GM12891 (cell line): ENCODE measurements around the gene CRYZL1.
"Not testable (repeated sequence)": the region's sequence is repeated elsewhere in the genome, so short reads cannot be mapped to it uniquely, and the experiment has no call there.

Experiments
- DNase-seq: peaks from one replicate; pipeline ENCODE4 v3.0.0; 2011; ENCODE audit warnings: low spot score; ENCODE audit not compliant: insufficient read length
- FAIRE-seq: peaks from 2 replicates; lab custom pipeline; 2011; peaks lifted over from hg19 to GRCh38; lab: Jason Lieb, UNC
- PAX5 ChIP-seq: IDR thresholded peaks from 2 replicates; pipeline ENCODE4 v1.6.1; 2011; ENCODE audit warnings: low read length, moderate library complexity, mild to moderate bottlenecking; ENCODE audit not compliant: insufficient read depth, severe bottlenecking
- POLR2A ChIP-seq: IDR thresholded peaks from 2 replicates; pipeline ENCODE4 v1.6.1; 2011; ENCODE audit warnings: low read depth, low read length, control low read depth
- POLR2AphosphoS5 ChIP-seq: IDR thresholded peaks from 2 replicates; pipeline ENCODE4 v1.6.1; 2011; ENCODE audit warnings: low read depth, low read length, control low read depth
- POU2F2 ChIP-seq: IDR thresholded peaks from 2 replicates; pipeline ENCODE4 v1.6.1; 2011; ENCODE audit warnings: low read depth, mild to moderate bottlenecking, control low read depth, low read length, moderate library complexity
- SPI1 ChIP-seq: IDR thresholded peaks from 2 replicates; pipeline ENCODE4 v1.6.1; 2011; ENCODE audit warnings: low read depth, low read length, control low read depth
- TAF1 ChIP-seq: IDR thresholded peaks from 2 replicates; pipeline ENCODE4 v1.6.1; 2011; ENCODE audit warnings: low read depth, low read length, control low read depth

Gene CRYZL1

GRCh38 chr21:33640697-33641351, 717 bp downstream of the CRYZL1 start:
- no peak for FAIRE-seq
- TF ChIP-seq PAX5: no peak
- TF ChIP-seq POLR2A: no peak

GRCh38 chr21:33634254-33634653, 7.3 kb downstream of the CRYZL1 start:
- FAIRE-seq (no peak), DNase-seq (no peak)
- TF ChIP-seq TAF1 (no peak), SPI1 (no peak), POLR2AphosphoS5 (no peak), POLR2A (no peak), PAX5 (no peak), POU2F2 (no peak)

More at GRCh38 chr21:33640697-33641351, 717 bp downstream of the CRYZL1 start:
- no peak for DNase-seq

GRCh38 chr21:33626151-33626550, 15.4 kb downstream of the CRYZL1 start:
- not testable (repeated sequence) for FAIRE-seq, DNase-seq

GRCh38 chr21:33622253-33622652, 19.3 kb downstream of the CRYZL1 start:
- no peak for DNase-seq
- TF ChIP-seq SPI1 (no peak), TAF1 (no peak), POLR2A (no peak), PAX5 (no peak), POLR2AphosphoS5 (no peak), POU2F2 (no peak)
- no peak for FAIRE-seq

- TF ChIP-seq TAF1 (no peak), PAX5 (no peak), POLR2AphosphoS5 (no peak), POU2F2 (no peak), POLR2A (no peak), SPI1 (no peak)
- DNase-seq: no peak
- no peak for FAIRE-seq
These were observed 21.8 kb downstream of the CRYZL1 start for GRCh38 chr21:33619726-33620125.

- FAIRE-seq (no peak), DNase-seq (no peak)
- TF ChIP-seq PAX5: no peak
- no peak for TF ChIP-seq POLR2A
- TF ChIP-seq POU2F2: no peak
- TF ChIP-seq POLR2AphosphoS5: no peak
- TF ChIP-seq TAF1: no peak
- TF ChIP-seq SPI1: no peak
These were observed 23.1 kb downstream of the CRYZL1 start for GRCh38 chr21:33618407-33618806.

- not testable (repeated sequence) for FAIRE-seq
These were observed 24.0 kb downstream of the CRYZL1 start for GRCh38 chr21:33617565-33617964.

GRCh38 chr21:33611006-33611744, 30.4 kb downstream of the CRYZL1 start:
- FAIRE-seq: no peak
- TF ChIP-seq POLR2AphosphoS5 (no peak), TAF1 (no peak), POLR2A (no peak), PAX5 (no peak), POU2F2 (no peak), SPI1 (no peak)
- DNase-seq: no peak

More at GRCh38 chr21:33617565-33617964, 24.0 kb downstream of the CRYZL1 start:
- DNase-seq: not testable (repeated sequence)

- DNase-seq (no peak), FAIRE-seq (no peak)
- no peak for TF ChIP-seq POU2F2
- TF ChIP-seq SPI1: no peak
- no peak for TF ChIP-seq POLR2A
- no peak for TF ChIP-seq POLR2AphosphoS5
- TF ChIP-seq PAX5: no peak
- TF ChIP-seq TAF1: no peak
These were observed 33.0 kb downstream of the CRYZL1 start for GRCh38 chr21:33608559-33608958.

- TF ChIP-seq SPI1: no peak
- no peak for DNase-seq
- no peak for FAIRE-seq
These were observed 43.5 kb downstream of the CRYZL1 start for GRCh38 chr21:33598051-33598450.
